Transverse colon (tissue), 4 donors: Measurements from ENCODE around the gene ERF.

Experiments used
- POLR2AphosphoS5 ChIP-seq, 3 donors: sonication (generic); formaldehyde crosslinking; IDR thresholded peaks; one replicate each; pipeline ENCODE4 v1.6.1; 2016; ENCODE audit warnings: antibody characterized with exemption in 3 of 3
- TF ChIP-seq, protein P1 (sequence below), 5 experiments: fragments of 200-600 bp in 3 of 5; fragments of 450-650 bp in 2 of 5; sonication (generic) in 3 of 5; IDR thresholded peaks; 1 replicate in 2 of 5; 2 replicates in 3 of 5; pipeline ENCODE4 v1.5.1; 2016 to 2017; ENCODE audit warnings: antibody characterized with exemption in 5 of 5, inconsistent platforms in 3 of 5, mild to moderate bottlenecking in 2 of 5, moderate library complexity in 1 of 5

- TF ChIP-seq, protein P1, sequence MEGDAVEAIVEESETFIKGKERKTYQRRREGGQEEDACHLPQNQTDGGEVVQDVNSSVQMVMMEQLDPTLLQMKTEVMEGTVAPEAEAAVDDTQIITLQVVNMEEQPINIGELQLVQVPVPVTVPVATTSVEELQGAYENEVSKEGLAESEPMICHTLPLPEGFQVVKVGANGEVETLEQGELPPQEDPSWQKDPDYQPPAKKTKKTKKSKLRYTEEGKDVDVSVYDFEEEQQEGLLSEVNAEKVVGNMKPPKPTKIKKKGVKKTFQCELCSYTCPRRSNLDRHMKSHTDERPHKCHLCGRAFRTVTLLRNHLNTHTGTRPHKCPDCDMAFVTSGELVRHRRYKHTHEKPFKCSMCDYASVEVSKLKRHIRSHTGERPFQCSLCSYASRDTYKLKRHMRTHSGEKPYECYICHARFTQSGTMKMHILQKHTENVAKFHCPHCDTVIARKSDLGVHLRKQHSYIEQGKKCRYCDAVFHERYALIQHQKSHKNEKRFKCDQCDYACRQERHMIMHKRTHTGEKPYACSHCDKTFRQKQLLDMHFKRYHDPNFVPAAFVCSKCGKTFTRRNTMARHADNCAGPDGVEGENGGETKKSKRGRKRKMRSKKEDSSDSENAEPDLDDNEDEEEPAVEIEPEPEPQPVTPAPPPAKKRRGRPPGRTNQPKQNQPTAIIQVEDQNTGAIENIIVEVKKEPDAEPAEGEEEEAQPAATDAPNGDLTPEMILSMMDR (IDR thresholded peaks at IDR 0.05): no peak
- no peak for TF ChIP-seq POLR2AphosphoS5 (IDR thresholded peaks at IDR 0.05)
Observed at GRCh38 chr19:42235181-42235580, 19.7 kb downstream of the ERF start.
